Prostate gland (tissue), 2 donors: ENCODE results near the gene WDR26.

Source experiments
- POLR2A ChIP-seq: fragments of 450-650 bp; IDR thresholded peaks from one replicate; pipeline ENCODE4 v1.6.1; 2016; ENCODE audit warnings: antibody characterized with exemption, mild to moderate bottlenecking
- POLR2AphosphoS5 ChIP-seq: sonication (generic); formaldehyde crosslinking; IDR thresholded peaks from one replicate; pipeline ENCODE4 v1.6.1; 2017; ENCODE audit warnings: antibody characterized with exemption
- TF ChIP-seq, protein P1 (sequence below), 4 experiments: fragments of 200-600 bp in 2 of 4; fragments of 450-650 bp in 2 of 4; sonication (generic) in 2 of 4; IDR thresholded peaks; 1 replicate in 3 of 4; 2 replicates in 1 of 4; pipeline ENCODE4 v1.5.1; 2016 to 2019; ENCODE audit warnings: antibody characterized with exemption in 4 of 4, mild to moderate bottlenecking in 2 of 4, moderate library complexity in 2 of 4

DNA sequence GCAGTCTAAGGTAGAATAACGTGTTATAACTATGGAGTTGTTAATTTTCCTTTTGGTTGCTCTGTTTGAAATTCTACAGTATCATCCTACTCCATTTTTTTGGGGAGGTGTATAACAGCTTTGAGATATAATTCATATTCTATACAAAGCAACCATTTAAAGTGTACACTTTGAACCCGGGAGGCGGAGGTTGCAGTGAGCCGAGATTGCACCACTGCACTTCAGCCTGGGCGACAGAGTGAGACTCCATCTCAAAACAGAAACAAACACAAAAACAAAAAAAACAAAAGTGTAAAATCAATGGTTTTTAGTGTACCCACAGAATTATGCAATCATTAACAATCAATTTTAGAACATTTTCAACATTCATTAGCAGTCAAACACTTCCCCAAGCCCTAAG, 44.1 kb downstream of the WDR26 start:
- TF ChIP-seq POLR2AphosphoS5 = no peak
- TF ChIP-seq POLR2A = no peak
- TF ChIP-seq, protein P1, sequence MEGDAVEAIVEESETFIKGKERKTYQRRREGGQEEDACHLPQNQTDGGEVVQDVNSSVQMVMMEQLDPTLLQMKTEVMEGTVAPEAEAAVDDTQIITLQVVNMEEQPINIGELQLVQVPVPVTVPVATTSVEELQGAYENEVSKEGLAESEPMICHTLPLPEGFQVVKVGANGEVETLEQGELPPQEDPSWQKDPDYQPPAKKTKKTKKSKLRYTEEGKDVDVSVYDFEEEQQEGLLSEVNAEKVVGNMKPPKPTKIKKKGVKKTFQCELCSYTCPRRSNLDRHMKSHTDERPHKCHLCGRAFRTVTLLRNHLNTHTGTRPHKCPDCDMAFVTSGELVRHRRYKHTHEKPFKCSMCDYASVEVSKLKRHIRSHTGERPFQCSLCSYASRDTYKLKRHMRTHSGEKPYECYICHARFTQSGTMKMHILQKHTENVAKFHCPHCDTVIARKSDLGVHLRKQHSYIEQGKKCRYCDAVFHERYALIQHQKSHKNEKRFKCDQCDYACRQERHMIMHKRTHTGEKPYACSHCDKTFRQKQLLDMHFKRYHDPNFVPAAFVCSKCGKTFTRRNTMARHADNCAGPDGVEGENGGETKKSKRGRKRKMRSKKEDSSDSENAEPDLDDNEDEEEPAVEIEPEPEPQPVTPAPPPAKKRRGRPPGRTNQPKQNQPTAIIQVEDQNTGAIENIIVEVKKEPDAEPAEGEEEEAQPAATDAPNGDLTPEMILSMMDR (IDR thresholded peaks at IDR 0.05) = no peak
